Caco-2 (cell line): Measurements from ENCODE around the gene AP2B1. TPM values are rescaled to one million over a fixed set of nuclear protein-coding genes. Genes with fewer than 3 reads are reported as not detected.
"Not testable (repeated sequence)": the region's sequence is repeated elsewhere in the genome, so short reads cannot be mapped to it uniquely, and the experiment has no call there.

ENCODE experiments used
- BruUV-seq: library from RNA; stranded (reverse); fragments of 400-500 nt; replicated peaks from 2 replicates; lab custom pipeline; 2021; lab: Mats Ljungman, UMichigan
- CTCF ChIA-PET: fragments of 300-600 bp; sonication (Branson Sonifier 250); formaldehyde crosslinking; loops from one replicate; lab custom pipeline; 2022; ENCODE audit warnings: antibody characterized with exemption; lab: Charles Lee
- POLR2A ChIA-PET: fragments of 300-600 bp; sonication (Branson Sonifier 250); formaldehyde crosslinking; loops from one replicate; lab custom pipeline; 2022; ENCODE audit warnings: antibody characterized with exemption; lab: Charles Lee
- DNase-seq, 2 experiments: peaks; one replicate each; pipeline versions ENCODE4 v3.0.0 to v3.0.0-alpha.2; 2020 to 2022
- H3K27me3 ChIP-seq: replicated peaks from 2 replicates; pipeline ENCODE4 v1.6.0; 2011; ENCODE audit warnings: low read length; ENCODE audit not compliant: control insufficient read depth, insufficient read depth
- H3K36me3 ChIP-seq: 2 replicates; pipeline ENCODE4 v1.5.1; 2011; ENCODE audit warnings: low read length; ENCODE audit not compliant: control insufficient read depth, insufficient read depth
- H3K4me1 ChIP-seq: fragments of 250-450 bp; sonication (Bioruptor Pico); 2 replicates; pipeline ENCODE4 v1.5.1; 2020; ENCODE audit warnings: mild to moderate bottlenecking
- H3K4me3 ChIP-seq: 2 replicates; pipeline ENCODE4 v1.5.1; 2011; ENCODE audit warnings: low read depth, mild to moderate bottlenecking, control low read depth, low read length
- H3K9me3 ChIP-seq: fragments of 250-450 bp; sonication (Bioruptor Pico); 2 replicates; pipeline ENCODE4 v1.5.1; 2020; ENCODE audit warnings: mild to moderate bottlenecking, moderate library complexity
- H3K27ac Mint-ChIP-seq: one replicate; pipeline ENCODE4 v1.8.0; 2022; ENCODE audit warnings: mixed read lengths; ENCODE audit not compliant: unreplicated experiment
- H3K27me3 Mint-ChIP-seq: one replicate; pipeline ENCODE4 v1.8.0; 2022; ENCODE audit warnings: mixed read lengths; ENCODE audit not compliant: insufficient read depth, unreplicated experiment
- H3K36me3 Mint-ChIP-seq: one replicate; pipeline ENCODE4 v1.8.0; 2022; ENCODE audit warnings: mild to moderate bottlenecking, mixed read lengths; ENCODE audit not compliant: insufficient read depth, unreplicated experiment
- H3K4me1 Mint-ChIP-seq: one replicate; pipeline ENCODE4 v1.8.0; 2022; ENCODE audit warnings: low read depth, mixed read lengths; ENCODE audit not compliant: unreplicated experiment
- H3K4me3 Mint-ChIP-seq: one replicate; pipeline ENCODE4 v1.8.0; 2022; ENCODE audit warnings: mild to moderate bottlenecking, moderate library complexity, mixed read lengths; ENCODE audit not compliant: unreplicated experiment
- H3K9me3 Mint-ChIP-seq: one replicate; pipeline ENCODE4 v1.8.0; 2022; ENCODE audit warnings: mixed read lengths; ENCODE audit not compliant: unreplicated experiment
- CTCF ChIP-seq, 2 experiments: fragments of 200-600 bp in 1 of 2; IDR thresholded peaks; 1 replicate in 1 of 2; 2 replicates in 1 of 2; pipeline versions ENCODE4 v1.5.1 to v1.8.0; 2011 to 2022; ENCODE audit warnings: antibody characterized with exemption in 1 of 2, control low read depth in 1 of 2, inconsistent platforms in 1 of 2, low read depth in 1 of 2, low read length in 1 of 2, mild to moderate bottlenecking in 1 of 2, moderate library complexity in 1 of 2; ENCODE audit not compliant: insufficient read depth in 1 of 2, severe bottlenecking in 1 of 2, unreplicated experiment in 1 of 2
- intact Hi-C: fragments of 100-400 bp; cut with micrococcal nuclease; formaldehyde crosslinking; loops from one replicate; pipeline ENCODE4 v1.10.0; 2022; ENCODE audit not compliant: unreplicated experiment
- total RNA-seq: library from RNA; stranded (reverse); gene quantifications from 2 replicates; pipeline ENCODE4 v1.2.3, GENCODE V29; 2022

AP2B1 gene
- total RNA-seq, 1 experiment from 2014 or later: 228 TPM

DNA sequence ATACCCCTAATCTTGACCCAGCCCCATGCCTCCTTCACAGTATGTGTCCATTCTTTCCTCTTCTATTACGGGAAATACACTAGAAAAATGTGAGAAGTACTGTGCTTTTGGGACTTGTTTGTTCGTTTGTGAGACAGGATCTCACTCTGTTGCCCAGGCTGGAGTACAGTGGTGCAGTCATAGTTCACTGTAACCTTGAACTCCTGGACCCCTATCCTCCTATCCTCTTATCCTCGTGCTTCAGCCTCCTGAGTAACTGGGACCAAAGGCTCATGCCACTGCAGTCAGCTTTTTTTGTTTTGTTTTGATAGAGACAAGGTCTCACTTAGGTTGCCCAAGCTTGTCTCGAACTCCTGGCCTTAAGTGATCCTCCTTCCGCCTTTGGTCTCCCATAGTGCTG is 114.4 kb downstream of the AP2B1 start:
- Mint-ChIP-seq H3K36me3 (peaks cover 30% of the 10 kb centered on the region), H3K9me3 (no peaks in the 10 kb centered on the region), H3K4me3 (no peak overlapping the region), H3K27me3 (no peaks in the 10 kb centered on the region), H3K4me1 (no peaks in the 10 kb centered on the region), H3K27ac (no peak overlapping the region)
- BruUV-seq: no TSS peak
- no peak for DNase-seq
- Histone ChIP-seq H3K4me3 (no peak overlapping the region), H3K4me1 (no peaks in the 10 kb centered on the region), H3K27me3 (no peaks in the 10 kb centered on the region), H3K9me3 (no peaks in the 10 kb centered on the region), H3K36me3 (no peaks in the 10 kb centered on the region)
- CTCF ChIA-PET: no interaction called here
- no peak for TF ChIP-seq CTCF (IDR thresholded peaks at IDR 0.05; ENCODE audit: insufficient read depth in 1 of 2, low read depth in 1 of 2, low read length in 1 of 2, severe bottlenecking in 1 of 2, unreplicated experiment in 1 of 2)
- POLR2A ChIA-PET: no interaction called here
- intact Hi-C loops: no loop called here

DNA sequence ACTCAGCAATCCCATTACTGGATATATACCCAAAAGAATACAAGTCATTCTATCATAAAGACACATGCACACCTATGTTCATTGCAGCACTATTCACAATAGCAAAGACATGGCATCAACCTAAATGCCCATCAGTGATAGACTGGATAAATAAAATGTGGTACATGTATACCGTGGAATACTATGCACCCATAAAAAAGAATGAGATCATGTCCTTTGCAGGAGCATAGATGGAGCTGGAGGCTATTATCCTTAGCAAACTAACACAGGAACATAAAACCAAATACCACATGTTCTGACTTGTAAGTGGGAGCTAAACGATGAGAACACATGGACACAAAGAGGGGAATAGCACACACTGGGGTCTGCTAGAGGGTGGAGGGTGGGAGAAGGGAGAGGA is 116.2 kb downstream of the AP2B1 start:
- H3K4me3 Mint-ChIP-seq, H3K4me1 ChIP-seq, DNase-seq, H3K4me3 ChIP-seq, H3K4me1 Mint-ChIP-seq, intact Hi-C loops, CTCF ChIA-PET, H3K27me3 ChIP-seq, H3K27ac Mint-ChIP-seq, H3K9me3 ChIP-seq, BruUV-seq, H3K36me3 ChIP-seq, POLR2A ChIA-PET, H3K9me3 Mint-ChIP-seq, H3K27me3 Mint-ChIP-seq: not testable (repeated sequence)
- H3K36me3 Mint-ChIP-seq: peaks cover 34% of the 10 kb centered on the region

GRCh38 chr17:35705230-35705629 is 118.1 kb downstream of the AP2B1 start:
- peaks cover 48% of the 10 kb centered on the region for H3K36me3 Mint-ChIP-seq
- CTCF ChIA-PET: interaction anchor here (0.6 kb wide), 1 partner anchor 116 kb away, joined by 4 read pairs; no protein-coding TSS in a partner anchor
- no peaks in the 10 kb centered on the region for H3K9me3 ChIP-seq
- H3K36me3 ChIP-seq: no peaks in the 10 kb centered on the region
- no peaks in the 10 kb centered on the region for H3K4me1 ChIP-seq
- intact Hi-C loops: no loop called here
- no peaks in the 10 kb centered on the region for H3K4me1 Mint-ChIP-seq
- H3K9me3 Mint-ChIP-seq: no peaks in the 10 kb centered on the region
- POLR2A ChIA-PET: no interaction called here
- DNase-seq: no peak
- no peak for TF ChIP-seq CTCF (IDR thresholded peaks at IDR 0.05; ENCODE audit: insufficient read depth in 1 of 2, low read depth in 1 of 2, low read length in 1 of 2, severe bottlenecking in 1 of 2, unreplicated experiment in 1 of 2)
- H3K27ac Mint-ChIP-seq: no peak overlapping the region
- H3K4me3 ChIP-seq: no peak overlapping the region
- no peaks in the 10 kb centered on the region for H3K27me3 ChIP-seq
- no peaks in the 10 kb centered on the region for H3K27me3 Mint-ChIP-seq
- BruUV-seq: no TSS peak
- H3K4me3 Mint-ChIP-seq: no peak overlapping the region

- POLR2A ChIA-PET: no interaction called here
Measured at GRCh38 chr17:35705705-35706104, 118.6 kb downstream of the AP2B1 start.

More at GRCh38 chr17:35705705-35706104, 118.6 kb downstream of the AP2B1 start:
- no peak for TF ChIP-seq CTCF (IDR thresholded peaks at IDR 0.05; ENCODE audit: insufficient read depth in 1 of 2, low read depth in 1 of 2, low read length in 1 of 2, severe bottlenecking in 1 of 2, unreplicated experiment in 1 of 2)
- intact Hi-C loops: no loop called here
- CTCF ChIA-PET: interaction anchor here (0.6 kb wide), 1 partner anchor 116 kb away, joined by 4 read pairs; no protein-coding TSS in a partner anchor
- no TSS peak for BruUV-seq
- Histone ChIP-seq H3K36me3 (no peaks in the 10 kb centered on the region), H3K4me3 (no peak overlapping the region), H3K4me1 (no peaks in the 10 kb centered on the region), H3K27me3 (no peaks in the 10 kb centered on the region), H3K9me3 (no peaks in the 10 kb centered on the region)
- Mint-ChIP-seq H3K4me3 (no peak overlapping the region), H3K36me3 (peaks cover 52% of the 10 kb centered on the region), H3K4me1 (no peaks in the 10 kb centered on the region), H3K27ac (no peak overlapping the region), H3K9me3 (no peaks in the 10 kb centered on the region), H3K27me3 (no peaks in the 10 kb centered on the region)
- no peak for DNase-seq
